SH-SY5Y (cell line): ENCODE data around the gene BOD1L1.

ENCODE experiments used
- GATA2 ChIP-seq: IDR thresholded peaks from 2 replicates; pipeline ENCODE4 v1.6.1; 2011; ENCODE audit warnings: mild to moderate bottlenecking, low read depth, low read length
- GATA3 ChIP-seq: IDR thresholded peaks from 2 replicates; pipeline ENCODE4 v1.6.1; 2011; ENCODE audit warnings: low read depth, mild to moderate bottlenecking, low read length, moderate library complexity

The BOD1L1 gene

GRCh38 chr4:13641084-13641483 is 13.6 kb upstream of the BOD1L1 start:
- TF ChIP-seq GATA2: no peak
- TF ChIP-seq GATA3: no peak

GRCh38 chr4:13640149-13640940 is 12.8 kb upstream of the BOD1L1 start:
- no peak for TF ChIP-seq GATA2
- TF ChIP-seq GATA3: no peak

GRCh38 chr4:13635286-13635799 is 7.8 kb upstream of the BOD1L1 start:
- TF ChIP-seq GATA2: no peak
- no peak for TF ChIP-seq GATA3

GRCh38 chr4:13633671-13634070 is 6.1 kb upstream of the BOD1L1 start:
- no peak for TF ChIP-seq GATA3
- TF ChIP-seq GATA2: no peak

GRCh38 chr4:13627178-13627605 is 333 bp downstream of the BOD1L1 start:
- no peak for TF ChIP-seq GATA2
- no peak for TF ChIP-seq GATA3

GRCh38 chr4:13626492-13627177 is 890 bp downstream of the BOD1L1 start:
- no peak for TF ChIP-seq GATA3
- TF ChIP-seq GATA2: no peak

GRCh38 chr4:13618212-13618806 is 9.2 kb downstream of the BOD1L1 start:
- no peak for TF ChIP-seq GATA2
- no peak for TF ChIP-seq GATA3

GRCh38 chr4:13617801-13618200 is 9.7 kb downstream of the BOD1L1 start:
- TF ChIP-seq GATA2 (no peak), GATA3 (no peak)

GRCh38 chr4:13616597-13616996 is 10.9 kb downstream of the BOD1L1 start:
- TF ChIP-seq GATA2: no peak
- no peak for TF ChIP-seq GATA3

- TF ChIP-seq GATA3: no peak
- TF ChIP-seq GATA2: no peak
Measured at GRCh38 chr4:13615161-13615560, 12.4 kb downstream of the BOD1L1 start.

GRCh38 chr4:13612569-13612968 is 15.0 kb downstream of the BOD1L1 start:
- TF ChIP-seq GATA3: no peak
- no peak for TF ChIP-seq GATA2

GRCh38 chr4:13611283-13611842 is 16.2 kb downstream of the BOD1L1 start:
- TF ChIP-seq GATA2 (no peak), GATA3 (no peak)

GRCh38 chr4:13605330-13605729 is 22.2 kb downstream of the BOD1L1 start:
- TF ChIP-seq GATA2 (no peak), GATA3 (no peak)

GRCh38 chr4:13601848-13602247 is 25.7 kb downstream of the BOD1L1 start:
- TF ChIP-seq GATA3: no peak
- TF ChIP-seq GATA2: no peak
